Activated CD4-positive, alpha-beta T cell treated with anti-CD3 and anti-CD28 coated beads for 1 hour (primary cell): Measurements from ENCODE around the gene CENPX.

ENCODE experiments used
- DNase-seq: peaks from one replicate; pipeline ENCODE4 v3.0.0-alpha.2; 2020

The CENPX gene

GRCh38 chr17:81976332-81977210 lies 46.1 kb downstream of the CENPX start:
- no peak for DNase-seq

GRCh38 chr17:81973432-81973831 lies 49.2 kb downstream of the CENPX start:
- DNase-seq: no peak

GRCh38 chr17:81968850-81969812 lies 53.5 kb downstream of the CENPX start:
- no peak for DNase-seq
